GM18526 (cell line): Measurements from ENCODE around the gene ZNF260.

ENCODE experiments used
- POLR2A ChIP-seq: IDR thresholded peaks from 3 replicates; pipeline ENCODE4 v1.6.1; 2011; ENCODE audit not compliant: insufficient read length; ENCODE audit errors: extremely low read depth

ZNF260 gene

DNA sequence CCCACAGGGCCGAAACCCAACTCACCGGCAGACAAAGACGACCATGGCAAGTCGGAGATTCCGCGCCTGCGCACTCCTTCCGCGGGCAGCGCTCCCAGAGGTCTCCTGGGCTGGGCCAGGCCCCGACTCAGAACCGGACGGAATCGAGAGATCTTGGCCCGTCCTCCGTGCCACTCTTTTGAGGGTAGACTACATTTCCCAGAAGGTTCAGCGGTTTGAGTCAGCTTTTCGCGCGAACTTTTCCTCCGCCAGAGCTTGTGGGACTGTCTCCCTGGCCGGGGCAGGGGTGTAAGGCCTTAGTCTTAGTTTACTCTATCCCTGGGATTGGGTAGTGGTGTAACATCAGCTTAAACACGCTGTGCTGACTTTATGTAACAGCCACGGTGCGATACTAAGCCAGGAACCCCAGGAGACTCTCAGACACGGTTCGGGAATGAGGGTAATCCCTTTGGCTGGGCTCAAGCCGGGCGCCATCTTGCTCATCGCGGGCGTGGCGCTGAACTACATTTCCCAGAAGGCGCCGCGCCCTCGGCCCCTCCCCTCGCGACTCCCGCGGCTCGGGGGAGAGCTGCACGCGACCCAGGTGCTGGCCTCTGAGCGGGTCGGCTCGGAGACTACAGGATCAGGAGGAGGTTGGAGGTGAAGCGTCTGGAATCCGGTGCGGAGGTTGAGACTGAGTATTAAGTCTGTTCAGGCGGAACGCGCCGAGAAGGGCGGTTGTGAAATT is at the start of gene ZNF260:
TSS of gene ZNF260 (minus strand) at position 78 of the 727 bp plus-strand sequence. CDS start 13,033 bp downstream, outside the sequence.
- peak; percentile 74 for TF ChIP-seq POLR2A

GRCh38 chr19:36577271-36577996 is 49.4 kb upstream of the ZNF260 start:
- TF ChIP-seq POLR2A = no peak

GRCh38 chr19:36574741-36575140 is 46.7 kb upstream of the ZNF260 start:
- TF ChIP-seq POLR2A = no peak

DNA sequence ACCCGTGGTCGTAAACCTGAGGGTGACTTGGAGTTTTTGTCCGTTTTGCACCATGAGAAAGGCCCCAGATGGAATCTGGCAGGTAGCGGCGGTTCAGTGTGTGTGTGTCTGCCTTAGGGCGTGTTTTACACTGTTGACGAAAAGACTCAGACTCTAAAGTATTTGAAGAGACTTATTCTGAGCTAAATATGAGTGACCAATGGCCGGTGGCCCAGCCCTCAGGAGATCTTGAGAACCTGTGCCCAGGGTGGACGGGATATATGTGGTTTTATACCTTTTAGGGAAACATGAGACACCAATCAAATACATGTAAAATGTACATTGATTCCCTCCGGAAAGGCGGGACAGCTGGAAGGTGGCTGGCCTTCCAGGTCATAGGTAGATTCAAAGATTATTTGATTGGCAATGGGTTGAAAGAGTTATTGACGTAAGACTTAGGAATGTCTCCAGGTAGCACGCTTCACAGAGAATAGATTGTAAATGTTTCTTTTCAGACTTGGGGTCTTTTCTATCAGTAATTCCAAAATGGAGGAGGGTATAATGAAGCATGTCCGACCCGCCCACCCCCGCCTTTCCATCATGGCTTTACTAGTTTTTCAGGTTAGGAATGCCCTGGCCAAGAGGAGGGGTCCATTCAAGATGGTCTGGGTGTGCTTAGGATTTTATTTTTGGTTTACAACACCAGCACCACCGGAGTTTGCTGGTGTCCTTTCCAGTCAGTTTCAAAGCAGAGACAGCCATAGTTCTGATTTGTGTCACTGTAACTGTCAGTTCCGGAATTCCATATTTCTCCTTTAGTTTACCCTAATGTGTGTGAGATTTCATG is 46.0 kb upstream of the ZNF260 start:
- no peak for TF ChIP-seq POLR2A

DNA sequence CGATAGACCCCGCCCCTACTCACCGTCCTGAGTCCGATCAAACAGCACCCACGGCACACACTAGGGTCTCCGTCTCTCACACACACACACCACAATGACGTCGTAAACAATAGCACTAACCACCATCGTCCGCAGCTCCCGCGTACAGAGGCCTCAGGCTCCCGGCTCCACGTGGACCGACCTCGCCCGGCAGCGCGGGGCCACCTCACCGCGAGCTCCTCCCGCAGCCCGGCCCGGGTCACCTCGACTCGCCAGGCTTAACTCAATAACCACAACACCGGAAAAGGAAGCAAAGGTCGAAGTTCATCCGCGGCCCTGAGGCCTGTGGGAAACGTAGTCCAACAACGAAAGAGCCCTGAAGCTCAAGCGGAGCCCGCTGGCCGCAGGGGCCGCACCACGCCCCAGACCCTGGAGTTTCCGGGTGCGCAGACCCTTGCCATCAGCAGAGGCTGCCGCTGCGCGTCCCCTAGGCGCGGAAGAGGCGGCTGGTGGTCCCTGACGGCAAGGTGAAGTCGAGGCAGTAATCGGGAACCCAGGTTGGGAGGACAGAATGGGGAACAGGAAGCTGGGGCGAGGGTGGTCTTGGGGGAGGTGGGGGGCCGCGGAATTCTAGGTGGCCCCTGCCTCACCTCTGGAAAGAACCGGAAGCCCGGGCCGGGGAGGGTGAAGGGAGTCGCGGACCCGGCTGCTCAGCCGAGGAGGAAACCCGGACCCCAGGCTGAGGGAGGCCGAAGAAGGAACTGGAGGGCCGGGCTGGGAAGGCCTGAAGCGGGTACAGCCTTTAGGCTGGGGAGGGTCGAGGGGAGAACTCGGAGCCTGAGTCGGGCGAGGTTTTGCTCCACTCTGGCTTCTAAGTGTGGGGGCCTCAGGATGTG is 45.2 kb upstream of the ZNF260 start, which contains the start of gene ZNF529:
TSS of gene ZNF529 (minus strand) at position 273 of the 875 bp plus-strand sequence. CDS start 946 bp downstream, outside the sequence.
- TF ChIP-seq POLR2A = peak; percentile 80

DNA sequence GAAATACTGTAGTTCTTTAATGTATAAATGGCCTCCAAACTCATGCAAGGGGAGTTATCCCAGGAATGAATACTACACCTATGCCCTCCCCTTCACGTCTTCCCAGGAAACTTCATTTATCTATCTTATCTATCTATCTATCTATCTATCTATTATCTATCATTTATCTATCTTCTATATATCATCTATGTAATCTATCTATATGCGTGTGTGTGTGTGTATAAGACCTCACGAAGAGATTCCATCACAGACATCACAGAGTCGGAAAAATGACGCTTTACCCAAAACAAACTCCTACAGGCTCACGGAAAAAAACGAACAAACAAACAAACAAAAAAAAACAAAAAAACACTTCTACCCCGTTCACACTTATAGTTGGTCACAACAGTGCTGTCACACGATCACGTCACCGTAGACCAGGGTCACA is 44.5 kb upstream of the ZNF260 start:
- TF ChIP-seq POLR2A = no peak

- no peak for TF ChIP-seq POLR2A
These were observed 36.3 kb upstream of the ZNF260 start for GRCh38 chr19:36564391-36564790.

DNA sequence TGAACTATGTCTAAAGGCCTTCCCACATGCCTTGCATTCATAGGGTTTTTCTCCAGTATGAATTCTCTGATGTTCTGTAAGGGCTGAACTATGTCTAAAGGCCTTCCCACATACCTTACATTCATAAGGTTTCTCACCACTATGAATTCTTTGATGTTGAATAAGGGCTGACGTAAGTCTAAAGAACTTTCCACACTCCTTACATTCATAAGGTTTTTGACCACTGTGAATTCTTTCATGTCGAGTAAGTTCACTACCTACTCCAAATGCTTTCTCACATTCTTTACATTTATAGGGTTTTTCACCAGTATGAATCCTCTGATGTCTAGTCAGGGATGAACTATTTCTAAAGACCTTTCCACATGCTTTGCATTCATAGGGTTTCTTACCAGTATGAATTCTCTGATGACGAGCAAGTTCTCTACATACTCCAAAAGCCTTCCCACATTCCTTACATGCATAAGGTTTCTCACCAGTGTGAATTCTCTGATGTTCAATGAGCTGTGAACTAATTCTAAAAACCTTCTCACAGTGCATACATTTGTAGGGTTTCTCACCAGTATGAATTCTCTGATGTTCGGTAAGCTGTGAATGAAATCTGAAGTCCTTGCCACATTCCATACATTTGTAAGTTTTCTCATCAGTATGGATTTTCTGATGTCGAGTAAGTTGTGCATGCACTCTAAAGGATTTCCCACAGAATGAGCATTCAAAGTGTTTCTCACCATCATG is 19.1 kb upstream of the ZNF260 start:
- no peak for TF ChIP-seq POLR2A

DNA sequence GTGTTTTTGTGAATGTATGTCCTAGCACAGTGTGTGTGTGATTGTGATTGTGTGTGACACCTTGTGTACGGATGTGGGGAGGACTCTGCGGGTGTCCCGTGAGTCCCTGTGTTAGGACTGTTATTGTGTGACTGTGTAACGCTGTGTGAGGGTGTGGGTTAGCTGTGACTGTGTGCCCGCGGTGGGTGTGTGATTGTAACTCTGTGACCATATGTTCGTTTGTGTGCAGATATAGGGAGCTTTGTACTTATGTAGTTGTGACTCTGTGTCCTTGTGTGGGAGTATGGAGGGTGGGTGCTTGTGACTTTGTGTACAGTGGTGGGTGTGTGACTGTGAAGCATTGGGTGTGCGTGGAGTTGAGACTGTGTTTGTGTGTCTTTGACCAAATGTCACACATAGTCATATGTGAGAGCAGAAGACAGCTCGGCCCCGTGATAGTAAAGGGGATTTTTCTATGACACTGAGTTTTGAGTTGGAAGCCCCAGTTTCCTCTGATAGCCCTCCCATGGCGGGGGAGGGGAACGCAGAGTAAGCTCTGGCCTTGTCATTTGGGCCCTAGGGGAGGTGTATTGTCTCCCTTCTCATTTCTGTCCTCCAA is 949 bp upstream of the ZNF260 start:
- no peak for TF ChIP-seq POLR2A

DNA sequence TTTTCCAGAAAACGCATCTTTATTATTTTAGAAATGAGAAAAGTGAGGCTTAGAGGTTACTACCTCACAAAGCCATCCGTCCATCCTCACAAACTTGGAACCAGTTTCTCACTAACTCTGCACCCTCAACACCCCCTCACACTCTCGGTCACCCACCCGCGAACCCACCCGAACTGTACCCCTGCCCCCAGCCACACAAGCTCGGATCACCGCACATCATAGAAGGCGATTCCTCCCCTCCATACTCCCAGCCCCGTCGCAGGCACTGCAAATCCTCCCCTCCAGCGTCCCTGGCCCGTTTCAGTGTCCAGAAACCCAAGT is 238 bp downstream of the ZNF260 start:
- no peak for TF ChIP-seq POLR2A

DNA sequence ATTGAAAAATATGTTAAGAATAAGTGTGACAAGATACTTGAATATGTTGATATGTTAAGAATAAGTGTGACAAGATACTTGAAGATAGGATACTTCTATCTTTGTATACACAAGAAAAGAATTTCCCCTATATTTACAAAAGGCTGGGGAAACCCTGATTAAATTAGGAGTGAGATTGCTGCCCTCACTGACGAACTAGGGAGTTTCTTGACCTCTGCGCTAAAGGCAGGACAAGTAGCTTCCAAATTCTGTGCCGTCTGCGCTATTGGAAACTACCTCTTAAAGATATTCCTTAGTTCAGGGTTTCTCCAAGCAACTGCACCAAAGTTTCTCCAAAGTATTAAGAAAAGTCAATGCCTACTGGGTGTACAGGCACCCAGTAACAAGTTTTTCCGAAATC is 730 bp downstream of the ZNF260 start:
- TF ChIP-seq POLR2A = no peak

DNA sequence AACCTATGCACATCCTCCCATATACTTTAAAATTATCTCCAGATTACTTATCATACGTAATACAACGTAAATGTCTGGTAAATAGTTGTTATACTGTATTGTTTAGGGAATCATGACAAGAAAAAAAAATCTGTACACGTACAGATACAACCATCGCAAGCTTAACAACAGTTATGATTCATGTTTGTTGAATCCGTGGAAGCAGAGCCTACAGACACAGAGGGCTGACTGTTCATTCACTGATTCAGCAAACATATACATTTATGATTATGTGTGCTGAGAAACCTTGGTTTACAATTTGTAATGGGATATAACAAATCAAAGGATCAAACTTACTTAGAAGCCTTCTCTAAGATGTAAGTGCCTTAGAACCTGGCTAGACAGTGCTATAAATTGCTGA is 1.5 kb downstream of the ZNF260 start:
- TF ChIP-seq POLR2A = no peak

DNA sequence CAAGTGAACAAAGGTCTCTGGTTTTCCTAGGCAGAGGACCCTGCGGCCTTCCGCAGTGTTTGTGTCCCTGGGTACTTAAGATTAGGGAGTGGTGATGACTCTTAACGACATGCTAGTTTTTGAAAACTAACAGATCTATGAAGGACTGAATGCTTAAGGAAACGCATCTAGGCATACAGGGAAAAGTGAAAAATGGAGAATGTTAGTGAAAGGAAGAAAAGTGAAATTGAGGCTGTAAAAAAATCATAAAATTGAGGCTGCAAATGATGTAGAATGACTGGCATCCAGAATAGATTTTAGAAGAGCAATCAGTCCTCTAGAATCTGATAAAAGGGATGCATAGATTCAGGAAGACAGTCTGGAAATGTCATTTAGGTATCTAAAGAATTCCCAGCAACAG is 3.5 kb downstream of the ZNF260 start:
- no peak for TF ChIP-seq POLR2A

DNA sequence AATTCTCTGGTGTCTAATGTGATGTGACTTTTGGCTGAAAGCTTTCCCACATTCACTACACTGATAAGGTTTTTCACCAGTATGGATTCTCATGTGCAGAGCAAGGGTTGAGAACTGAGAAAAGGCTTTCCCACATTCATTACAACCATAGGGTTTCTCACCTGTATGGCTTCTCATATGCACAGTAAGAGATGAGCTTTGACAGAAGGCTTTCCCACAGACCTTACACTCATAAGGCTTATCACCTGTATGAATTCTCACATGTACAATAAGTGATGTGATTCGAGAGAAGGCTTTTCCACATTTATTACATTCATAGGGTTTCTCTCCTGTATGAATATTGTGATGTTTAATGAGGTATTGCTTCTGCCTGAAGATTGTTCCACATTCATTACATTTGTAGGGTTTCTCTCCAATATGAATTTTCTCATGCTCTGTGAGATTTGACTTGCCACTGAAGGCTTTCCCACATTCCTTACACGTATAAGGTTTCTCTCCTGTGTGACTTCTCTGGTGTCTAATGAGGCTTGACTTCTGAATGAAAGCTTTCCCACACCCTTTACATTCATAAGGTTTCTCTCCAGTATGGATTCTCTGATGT is 14.0 kb downstream of the ZNF260 start:
- no peak for TF ChIP-seq POLR2A

DNA sequence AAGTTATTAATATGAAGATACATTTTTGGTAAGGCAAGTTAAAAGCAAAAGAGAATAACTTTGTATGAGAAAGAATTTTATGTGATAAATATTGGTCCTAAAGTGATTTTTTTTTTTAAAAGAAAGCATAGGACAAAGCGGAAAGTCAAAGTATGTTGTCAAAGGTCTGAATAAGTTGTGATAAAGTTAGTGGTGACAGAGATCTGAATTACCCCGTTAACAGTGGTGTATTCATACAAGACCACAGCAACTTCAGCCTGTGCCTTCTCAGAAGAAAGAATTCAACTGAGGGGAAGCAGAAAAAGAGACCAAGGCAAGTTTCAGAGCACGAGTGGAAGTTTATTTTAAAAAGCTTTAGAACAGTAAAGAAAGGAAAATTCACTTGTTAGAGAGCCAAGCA is 19.7 kb downstream of the ZNF260 start:
- TF ChIP-seq POLR2A = no peak
